ENCODE data around the gene CCDC27.
A peak's percentile ranks its signal among the peaks of the same experiment; 100 is the strongest.
"Not testable (repeated sequence)": the region's sequence is repeated elsewhere in the genome, so short reads cannot be mapped to it uniquely, and the experiment has no call there.

The CCDC27 gene

DNA sequence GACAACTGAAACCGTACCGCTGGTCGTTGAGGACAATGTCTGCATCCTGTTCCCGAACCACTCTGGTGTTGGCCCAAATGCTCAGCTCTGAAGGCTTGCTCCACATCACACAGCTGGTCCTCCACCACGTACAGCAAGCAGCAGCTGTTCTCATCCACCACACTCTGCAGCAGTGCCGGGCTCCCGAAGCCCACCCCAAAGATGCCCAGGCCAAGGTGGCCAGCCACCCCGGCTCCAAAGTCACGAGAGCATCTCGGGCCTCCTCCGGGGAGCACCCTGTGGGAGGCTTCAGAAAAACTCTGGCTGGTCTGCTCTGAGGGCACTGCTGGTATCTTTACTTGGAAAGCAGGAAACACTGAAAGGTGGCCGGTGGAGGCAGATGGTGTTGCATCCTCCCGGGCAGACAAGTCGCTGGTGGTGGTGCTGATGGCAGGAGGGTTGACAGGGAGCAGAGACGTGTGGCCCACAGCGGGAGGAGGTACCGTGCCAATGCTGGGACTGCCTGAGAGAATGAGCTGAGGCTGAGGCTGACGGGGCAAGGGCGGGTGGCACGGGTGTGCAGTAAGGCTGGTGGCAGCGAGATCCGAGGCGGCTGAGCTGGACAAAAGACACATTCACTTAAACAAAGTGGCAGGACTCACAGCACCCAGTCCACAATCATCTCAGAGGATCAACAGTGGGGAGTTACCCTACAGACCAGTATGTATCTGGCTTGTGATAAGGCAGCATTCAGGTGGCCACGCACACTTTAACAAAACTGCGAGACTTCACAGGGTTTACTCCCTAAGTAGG is 6.5 kb upstream of the CCDC27 start:
- no peak for TF ChIP-seq CTCF (IDR thresholded peaks at IDR 0.05; ENCODE audit: control extremely low read depth, extremely low read depth, low read depth, missing control alignments)
- DNase-seq (ENCODE audit: extremely low spot score) = no peak
- CTCF ChIA-PET = no interaction called here
- POLR2A ChIA-PET = no interaction called here

- ChIA-PET POLR2A (no interaction called here), CTCF (no interaction called here)
- DNase-seq (ENCODE audit: extremely low spot score) = no peak
- TF ChIP-seq CTCF (IDR thresholded peaks at IDR 0.05; ENCODE audit: control extremely low read depth, extremely low read depth, low read depth, missing control alignments) = no peak
Observed at GRCh38 chr1:3746389-3746829, 5.8 kb upstream of the CCDC27 start.

- ChIA-PET CTCF (no interaction called here), POLR2A (no interaction called here)
- DNase-seq (ENCODE audit: extremely low spot score) = peak; percentile 97
- TF ChIP-seq CTCF (IDR thresholded peaks at IDR 0.05; ENCODE audit: control extremely low read depth, extremely low read depth, low read depth, missing control alignments) = no peak
Observed at GRCh38 chr1:3746830-3747521, 5.3 kb upstream of the CCDC27 start.

DNA sequence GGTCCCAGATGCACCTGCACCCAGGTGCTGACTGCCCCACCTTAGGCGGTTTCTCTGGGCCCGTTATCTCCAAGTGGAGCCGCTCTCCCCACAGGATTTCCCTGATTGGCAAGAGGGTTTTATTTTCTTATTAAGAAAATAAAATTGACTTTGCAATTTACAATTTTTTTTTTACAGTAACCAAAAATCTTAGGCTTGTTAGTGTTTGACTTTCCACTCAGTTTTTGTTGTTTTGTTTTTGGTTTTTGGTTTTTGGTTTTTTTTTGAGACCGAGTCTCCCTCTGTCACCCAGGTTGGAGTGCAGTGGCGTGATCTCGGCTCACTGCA is 4.8 kb upstream of the CCDC27 start:
- CTCF ChIA-PET = no interaction called here
- no peak for DNase-seq (ENCODE audit: extremely low spot score)
- POLR2A ChIA-PET = no interaction called here
- no peak for TF ChIP-seq CTCF (IDR thresholded peaks at IDR 0.05; ENCODE audit: control extremely low read depth, extremely low read depth, low read depth, missing control alignments)

DNA sequence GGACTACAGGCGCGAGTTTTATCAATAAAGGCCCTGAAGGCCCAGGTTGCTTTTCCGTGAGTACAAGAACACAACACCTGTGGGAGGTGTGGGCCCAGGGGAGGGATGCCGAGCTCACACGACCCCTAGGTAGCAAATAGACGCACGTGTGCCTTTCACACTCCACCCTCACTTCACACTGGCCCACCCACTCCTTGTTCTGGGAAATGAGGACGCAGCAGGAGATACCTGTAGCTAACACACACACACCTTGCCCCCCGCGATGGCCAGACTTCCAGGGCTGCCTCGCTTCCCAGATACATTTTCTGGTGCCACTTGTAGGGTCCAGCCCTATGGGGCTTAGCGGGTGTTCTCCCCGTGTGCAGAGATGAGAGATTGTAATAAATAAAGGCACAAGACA is 4.3 kb upstream of the CCDC27 start:
- POLR2A ChIA-PET = no interaction called here
- CTCF ChIA-PET = interaction anchor here (1.3 kb wide), 1 partner anchor 23 kb away, joined by 5 read pairs; no protein-coding TSS in a partner anchor
- no peak for DNase-seq (ENCODE audit: extremely low spot score)
- no peak for TF ChIP-seq CTCF (IDR thresholded peaks at IDR 0.05; ENCODE audit: control extremely low read depth, extremely low read depth, low read depth, missing control alignments)

DNA sequence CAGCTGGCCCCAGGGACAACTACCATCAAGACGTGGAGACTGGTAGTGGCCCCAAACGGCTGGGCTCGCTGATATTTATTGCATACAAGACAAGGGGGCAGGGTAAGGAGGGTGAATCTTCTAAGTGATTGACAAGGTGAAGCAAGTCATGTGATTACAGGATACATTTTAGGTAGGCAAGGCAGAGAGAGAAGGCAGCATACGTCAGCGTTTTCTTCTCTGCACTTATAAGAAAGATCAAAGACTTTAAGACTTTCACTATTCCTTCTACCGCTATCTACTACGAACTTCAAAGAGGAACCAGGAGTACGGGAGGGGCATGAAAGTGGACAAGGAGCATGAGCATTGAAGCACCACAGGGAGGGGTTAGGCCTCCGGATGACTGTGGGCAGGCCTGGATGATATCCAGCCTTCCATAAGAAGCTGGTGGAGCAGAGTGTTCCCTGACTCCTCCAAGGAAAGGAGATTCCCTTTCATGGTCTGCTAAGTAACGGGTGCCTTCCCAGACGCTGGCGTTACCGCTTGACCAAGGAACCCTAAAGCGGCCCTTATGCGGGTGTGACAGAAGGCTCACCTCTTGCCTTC is 3.8 kb upstream of the CCDC27 start:
- POLR2A ChIA-PET; DNase-seq (ENCODE audit: extremely low spot score): not testable (repeated sequence)
- CTCF ChIA-PET = interaction anchor here (1.2 to 1.3 kb wide), 2 partner anchors 11 to 24 kb away, joined by 3 to 5 read pairs; no protein-coding TSS in a partner anchor

GRCh38 chr1:3749512-3749911 is 2.7 kb upstream of the CCDC27 start:
- no peak for TF ChIP-seq CTCF (IDR thresholded peaks at IDR 0.05; ENCODE audit: control extremely low read depth, extremely low read depth, low read depth, missing control alignments)
- POLR2A ChIA-PET = no interaction called here
- no peak for DNase-seq (ENCODE audit: extremely low spot score)
- CTCF ChIA-PET = interaction anchor here (1.0 to 1.2 kb wide), 2 partner anchors 10 to 27 kb away, joined by 3 to 4 read pairs; no protein-coding TSS in a partner anchor

Measured in GM10248 (cell line).